ENCODE measurements around the gene GBX2.

GBX2 gene

GRCh38 chr2:236184701-236185100 lies 16.5 kb upstream of the GBX2 start:
- in situ Hi-C loops (cut with MboI; ENCODE audit: low sequenced_read_pairs): no loop called here

- in situ Hi-C loops (cut with MboI; ENCODE audit: low sequenced_read_pairs): no loop called here
Observed at GRCh38 chr2:236180831-236181453, 12.8 kb upstream of the GBX2 start.

DNA sequence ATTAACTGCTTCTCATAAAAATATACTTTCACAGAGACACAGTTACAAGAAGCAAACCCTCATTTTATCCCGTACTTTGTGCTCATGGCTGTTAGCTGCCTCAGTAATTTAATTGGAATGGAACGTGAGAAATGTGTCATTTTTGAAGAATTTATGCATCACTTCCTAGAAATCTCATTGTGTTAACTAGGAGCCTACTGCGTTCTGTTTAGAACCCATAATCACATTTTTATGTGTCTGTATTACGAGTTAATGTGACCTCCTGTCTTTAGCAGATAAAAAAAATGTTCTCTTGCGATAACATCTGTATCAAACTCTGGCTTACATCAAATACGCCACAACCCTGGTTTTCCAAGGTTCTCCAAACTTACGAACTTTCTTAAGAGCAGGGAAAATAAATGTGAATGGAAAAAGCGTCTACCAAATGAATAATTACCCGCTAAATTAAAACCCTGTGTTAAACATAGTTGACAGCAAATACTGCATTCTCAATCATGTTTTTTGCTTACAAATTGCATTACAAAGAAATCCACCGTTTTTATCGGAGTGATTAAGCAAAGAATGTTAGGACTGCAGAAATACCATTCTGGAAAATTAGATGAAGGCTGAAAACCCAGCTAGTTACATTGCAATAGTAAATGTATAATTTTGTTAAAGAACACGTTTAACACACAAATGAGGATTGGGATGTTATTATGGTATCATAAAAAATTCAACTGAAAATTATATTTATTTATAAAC lies 12.1 kb upstream of the GBX2 start:
- in situ Hi-C loops (cut with MboI; ENCODE audit: low sequenced_read_pairs): no loop called here

GRCh38 chr2:236179236-236180075 lies 11.3 kb upstream of the GBX2 start:
- in situ Hi-C loops (cut with MboI; ENCODE audit: low sequenced_read_pairs): no loop called here

- in situ Hi-C loops (cut with MboI; ENCODE audit: low sequenced_read_pairs): no loop called here
Observed at GRCh38 chr2:236178890-236179235, 10.7 kb upstream of the GBX2 start.

DNA sequence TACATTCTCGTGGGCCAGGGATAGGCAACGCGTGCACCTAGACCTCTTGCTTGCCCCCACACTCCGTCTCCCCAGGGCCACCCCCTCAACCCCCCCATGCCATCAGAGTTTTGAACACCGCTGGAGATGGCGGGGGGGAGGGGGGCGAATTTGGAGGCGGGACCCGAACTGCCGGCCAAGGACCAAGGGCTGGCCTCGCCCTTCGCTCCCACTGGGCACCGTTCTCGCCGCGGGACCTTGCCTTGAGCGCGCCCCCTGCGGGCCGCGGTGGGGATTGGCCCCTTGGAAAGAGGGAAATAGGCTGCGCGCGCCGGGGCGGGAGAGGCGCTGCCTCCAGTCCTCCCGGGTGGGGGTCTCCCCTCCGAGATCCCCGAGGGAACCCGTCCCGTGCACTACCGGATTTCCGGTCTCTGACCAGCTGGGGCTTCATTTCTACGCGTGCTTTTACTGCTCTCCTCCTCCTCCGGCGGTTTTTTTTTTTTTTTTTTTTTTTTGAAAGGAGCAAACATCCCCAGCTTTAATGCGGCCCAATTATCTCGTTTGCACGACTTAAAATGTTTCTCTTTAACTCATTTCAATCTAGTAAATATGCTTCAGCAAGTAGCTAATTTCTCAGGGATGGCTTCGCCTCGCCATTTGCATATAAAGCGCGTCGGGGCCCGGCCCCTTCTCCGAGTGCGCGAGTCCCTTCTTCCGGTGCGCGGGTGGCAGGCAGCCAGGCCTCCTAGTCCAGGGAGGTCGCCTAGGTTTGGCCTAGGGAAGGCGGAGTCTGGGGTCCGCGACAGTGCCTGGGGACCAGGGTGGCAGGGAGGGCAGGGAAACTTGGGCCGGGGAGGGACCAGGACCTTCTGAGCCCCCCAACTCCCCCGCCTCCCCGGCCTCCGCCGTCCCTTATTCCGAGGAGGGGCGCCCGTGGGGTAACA lies 10.0 kb upstream of the GBX2 start:
- in situ Hi-C loops (cut with MboI; ENCODE audit: low sequenced_read_pairs): no loop called here

- in situ Hi-C loops (cut with MboI; ENCODE audit: low sequenced_read_pairs): no loop called here
Observed at GRCh38 chr2:236177604-236177966, 9.4 kb upstream of the GBX2 start.

GRCh38 chr2:236176951-236177350 lies 8.8 kb upstream of the GBX2 start:
- in situ Hi-C loops (cut with MboI; ENCODE audit: low sequenced_read_pairs): no loop called here

GRCh38 chr2:236176417-236176816 lies 8.2 kb upstream of the GBX2 start:
- in situ Hi-C loops (cut with MboI; ENCODE audit: low sequenced_read_pairs): no loop called here

- in situ Hi-C loops (cut with MboI; ENCODE audit: low sequenced_read_pairs): no loop called here
Observed at GRCh38 chr2:236175548-236176150, 7.5 kb upstream of the GBX2 start.

GRCh38 chr2:236173729-236174607 lies 5.8 kb upstream of the GBX2 start:
- in situ Hi-C loops (cut with MboI; ENCODE audit: low sequenced_read_pairs): no loop called here

DNA sequence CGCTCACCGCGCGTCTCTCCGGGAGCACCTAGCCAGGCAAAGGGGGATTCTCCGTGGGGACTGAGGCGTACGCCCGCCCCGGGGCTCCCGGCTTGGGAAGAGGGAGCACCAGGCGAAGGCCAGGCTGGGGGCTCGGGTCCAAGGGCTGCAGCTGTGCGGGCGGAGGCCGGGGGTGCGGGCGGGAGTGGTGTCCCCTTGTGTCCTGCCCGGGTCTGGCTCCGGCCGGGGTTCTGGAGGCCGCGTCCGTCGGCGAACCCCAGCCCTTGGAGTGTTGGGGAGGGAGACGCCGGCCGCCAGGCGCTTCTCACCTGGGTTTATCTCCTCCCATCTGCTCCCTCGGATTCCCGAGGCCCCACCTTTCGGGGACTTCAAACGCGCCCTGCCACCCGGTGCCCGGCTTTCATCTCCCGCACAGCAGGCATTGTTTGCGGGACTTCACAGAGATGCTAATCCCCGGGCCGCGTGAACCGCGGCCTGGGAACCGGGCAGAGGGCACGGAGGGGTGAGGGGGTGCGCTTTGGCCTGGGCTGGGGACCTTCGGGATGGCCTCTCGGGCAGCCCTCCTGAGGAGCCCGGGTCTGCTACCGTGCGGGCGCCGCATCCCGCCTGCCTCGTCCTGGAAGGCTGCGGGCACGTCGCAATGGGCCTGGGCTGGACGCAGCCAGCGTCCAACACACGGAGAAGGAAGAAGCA lies 5.0 kb upstream of the GBX2 start:
- in situ Hi-C loops (cut with MboI; ENCODE audit: low sequenced_read_pairs): no loop called here

DNA sequence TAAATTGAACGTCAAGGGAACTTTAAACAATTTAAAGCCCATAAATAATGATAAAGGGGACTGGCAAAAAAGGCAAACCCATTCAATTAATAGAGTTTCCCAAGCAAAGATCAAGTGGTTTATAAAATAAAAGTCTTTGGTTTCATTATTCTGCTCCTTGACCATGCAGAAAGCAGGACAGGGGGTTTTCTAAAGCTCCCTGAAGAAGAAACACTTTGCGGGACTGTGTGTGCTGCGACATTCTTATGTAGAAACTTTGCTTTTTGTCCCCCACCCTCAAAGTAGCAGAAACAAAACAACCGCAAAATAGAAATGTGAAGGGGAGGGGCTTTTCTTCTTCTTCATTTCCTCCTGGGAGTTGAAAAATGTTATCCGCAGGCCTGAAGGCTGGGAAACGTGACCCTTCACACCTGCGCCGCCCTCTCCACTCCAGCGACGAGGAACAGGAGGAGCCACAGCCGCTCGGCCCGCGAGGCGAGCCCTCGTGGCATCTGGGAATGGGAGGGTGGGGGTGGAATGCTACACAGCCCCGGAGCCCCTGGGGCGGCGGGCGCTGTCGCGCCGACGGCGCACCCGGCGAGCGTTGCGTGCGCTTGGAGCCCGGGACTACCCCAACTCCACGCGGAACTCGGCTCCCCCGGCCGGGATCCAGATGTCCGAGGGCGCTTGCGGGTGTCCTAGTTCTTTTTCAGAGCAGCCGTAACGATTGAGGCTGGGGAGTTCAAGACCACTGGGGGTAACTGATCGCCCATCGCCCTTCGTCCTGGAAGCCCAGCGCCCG lies 4.3 kb upstream of the GBX2 start:
- in situ Hi-C loops (cut with MboI; ENCODE audit: low sequenced_read_pairs): no loop called here

GRCh38 chr2:236171680-236172254 lies 3.6 kb upstream of the GBX2 start:
- in situ Hi-C loops (cut with MboI; ENCODE audit: low sequenced_read_pairs): no loop called here

DNA sequence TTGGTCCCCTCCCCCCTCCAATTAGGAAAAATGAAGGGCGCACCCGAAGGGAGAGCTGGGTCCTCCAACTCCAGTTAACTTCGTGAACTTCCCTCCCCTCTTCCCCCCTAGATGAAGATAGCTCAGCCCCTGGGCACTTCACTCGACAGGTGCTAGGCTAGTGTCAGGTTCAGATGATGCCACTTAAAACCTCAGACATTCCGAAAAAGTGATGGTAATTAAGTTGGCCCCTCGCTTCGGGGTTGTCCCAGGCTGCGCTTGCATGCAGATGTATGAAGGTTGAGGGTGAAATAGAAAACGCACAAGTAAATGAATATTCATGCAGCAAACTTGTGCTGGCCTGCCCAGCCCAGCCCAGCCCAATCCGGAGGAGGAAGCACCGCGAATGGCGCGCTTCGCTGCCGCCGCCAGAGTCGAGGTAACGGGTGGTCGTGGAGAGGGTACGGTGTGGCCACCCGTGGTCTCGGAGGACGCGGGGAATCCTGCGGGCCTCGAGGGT lies 3.0 kb upstream of the GBX2 start:
- in situ Hi-C loops (cut with MboI; ENCODE audit: low sequenced_read_pairs): no loop called here

- in situ Hi-C loops (cut with MboI; ENCODE audit: low sequenced_read_pairs): no loop called here
Observed at GRCh38 chr2:236170590-236171165, 2.5 kb upstream of the GBX2 start.

All from hTERT RPE-1 (cell line).